ENCODE data around the gene KIT. TPM values are rescaled to one million over a fixed set of nuclear protein-coding genes. Genes with fewer than 3 reads are reported as not detected.

KIT gene
- total and polyA plus RNA-seq, 2 experiments from 2014 or later, result 3.2 to 10.5 TPM

GRCh38 chr4:54731552-54731951, 73.8 kb downstream of the KIT start:
- H3K36me3 ChIP-seq, result no peaks in the 10 kb centered on the region
- no peak overlapping the region for H3K27ac ChIP-seq
- H3K4me3 ChIP-seq, result no peak overlapping the region
- H3K27me3 ChIP-seq, result no peaks in the 10 kb centered on the region
- TF ChIP-seq CTCF (IDR thresholded peaks at IDR 0.05; ENCODE audit: low read depth, low read length), result no peak
- no peaks in the 10 kb centered on the region for H3K4me1 ChIP-seq (ENCODE audit: low read depth)
- no peak for DNase-seq (ENCODE audit: low read depth in 1 of 2, low spot score in 1 of 2)
- H3K9me3 ChIP-seq (ENCODE audit: low read depth), result no peaks in the 10 kb centered on the region

- no peaks in the 10 kb centered on the region for H3K9me3 ChIP-seq (ENCODE audit: low read depth)
- H3K27me3 ChIP-seq, result no peaks in the 10 kb centered on the region
- no peak overlapping the region for H3K4me3 ChIP-seq
- DNase-seq (ENCODE audit: low read depth in 1 of 2, low spot score in 1 of 2), result no peak
- H3K36me3 ChIP-seq, result no peaks in the 10 kb centered on the region
- no peaks in the 10 kb centered on the region for H3K4me1 ChIP-seq (ENCODE audit: low read depth)
- TF ChIP-seq CTCF (IDR thresholded peaks at IDR 0.05; ENCODE audit: low read depth, low read length), result no peak
- H3K27ac ChIP-seq, result no peak overlapping the region
Observed at GRCh38 chr4:54731976-54732375, 74.2 kb downstream of the KIT start.

GRCh38 chr4:54737421-54737820, 79.7 kb downstream of the KIT start:
- no peak overlapping the region for H3K27ac ChIP-seq

GRCh38 chr4:54741202-54741601, 83.4 kb downstream of the KIT start:
- no peak overlapping the region for H3K4me3 ChIP-seq
- no peaks in the 10 kb centered on the region for H3K4me1 ChIP-seq (ENCODE audit: low read depth)
- no peak for DNase-seq (ENCODE audit: low read depth in 1 of 2, low spot score in 1 of 2)
- H3K27me3 ChIP-seq, result no peaks in the 10 kb centered on the region
- H3K27ac ChIP-seq, result no peak overlapping the region
- no peak for TF ChIP-seq CTCF (IDR thresholded peaks at IDR 0.05; ENCODE audit: low read depth, low read length)
- no peaks in the 10 kb centered on the region for H3K9me3 ChIP-seq (ENCODE audit: low read depth)
- H3K36me3 ChIP-seq, result no peaks in the 10 kb centered on the region

More at GRCh38 chr4:54737421-54737820, 79.7 kb downstream of the KIT start:
- Histone ChIP-seq H3K9me3 (ENCODE audit: low read depth) (no peaks in the 10 kb centered on the region), H3K4me1 (ENCODE audit: low read depth) (no peaks in the 10 kb centered on the region), H3K4me3 (no peak overlapping the region), H3K27me3 (no peaks in the 10 kb centered on the region), H3K36me3 (no peaks in the 10 kb centered on the region)
- DNase-seq (ENCODE audit: low read depth in 1 of 2, low spot score in 1 of 2), result no peak
- no peak for TF ChIP-seq CTCF (IDR thresholded peaks at IDR 0.05; ENCODE audit: low read depth, low read length)

GRCh38 chr4:54742636-54743399, 85.1 kb downstream of the KIT start:
- Histone ChIP-seq H3K27ac (no peak overlapping the region), H3K4me3 (no peak overlapping the region), H3K4me1 (ENCODE audit: low read depth) (no peaks in the 10 kb centered on the region), H3K36me3 (no peaks in the 10 kb centered on the region), H3K27me3 (no peaks in the 10 kb centered on the region), H3K9me3 (ENCODE audit: low read depth) (no peaks in the 10 kb centered on the region)
- no peak for TF ChIP-seq CTCF (IDR thresholded peaks at IDR 0.05; ENCODE audit: low read depth, low read length)
- no peak for DNase-seq (ENCODE audit: low read depth in 1 of 2, low spot score in 1 of 2)

Data from cardiac muscle cell (in vitro differentiated cells and primary cell).